ENCODE data around the gene SPTBN4.
"Not testable (repeated sequence)": the region's sequence is repeated elsewhere in the genome, so short reads cannot be mapped to it uniquely, and the experiment has no call there.

The SPTBN4 gene

DNA sequence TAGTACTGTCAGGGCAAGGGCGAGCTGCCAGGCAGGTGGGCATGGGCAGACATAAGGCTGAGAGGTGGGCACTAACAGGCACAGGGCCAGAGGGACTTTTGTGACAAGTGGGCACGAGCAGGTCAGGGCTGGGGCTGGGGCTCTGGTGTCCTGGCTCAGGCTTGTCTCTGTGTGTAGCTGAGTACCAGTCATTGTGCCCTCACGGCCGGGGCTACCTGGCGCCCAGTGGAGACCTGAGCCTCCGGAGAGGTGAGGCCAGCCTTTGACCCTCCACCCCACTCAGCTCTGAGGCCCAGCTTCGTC lies 155.9 kb downstream of the SPTBN4 start:
- Histone ChIP-seq H3K4me3 (ENCODE audit: low read length, poor library complexity, severe bottlenecking) (no peak overlapping the region), H3K79me2 (ENCODE audit: insufficient read depth, low read length) (no peaks in the 10 kb centered on the region), H3K9me3 (ENCODE audit: insufficient read depth, low read depth, low read length) (no peaks in the 10 kb centered on the region), H3K4me1 (ENCODE audit: insufficient read depth, low read length, poor library complexity, severe bottlenecking) (no peaks in the 10 kb centered on the region), H3K27me3 (ENCODE audit: insufficient read depth, low read length, poor library complexity, severe bottlenecking) (no peaks in the 10 kb centered on the region), H3K36me3 (ENCODE audit: insufficient read depth, low read length) (peaks cover 8% of the 10 kb centered on the region; the same call in 1 of the 2 replicates), H3K9me2 (replicated peaks; ENCODE audit: low read depth, low read length) (no peaks in the 10 kb centered on the region), H3K4me2 (ENCODE audit: low read depth, low read length, poor library complexity, severe bottlenecking) (no peak overlapping the region), H2AFZ (ENCODE audit: low read length) (no peak overlapping the region), H3F3A (ENCODE audit: low read depth) (no peaks in the 10 kb centered on the region), H3K9ac (ENCODE audit: low read depth, low read length, poor library complexity, severe bottlenecking) (no peak overlapping the region), H4K20me1 (ENCODE audit: insufficient read depth, low read length, poor library complexity, severe bottlenecking) (no peaks in the 10 kb centered on the region)
- TF ChIP-seq, protein P1, sequence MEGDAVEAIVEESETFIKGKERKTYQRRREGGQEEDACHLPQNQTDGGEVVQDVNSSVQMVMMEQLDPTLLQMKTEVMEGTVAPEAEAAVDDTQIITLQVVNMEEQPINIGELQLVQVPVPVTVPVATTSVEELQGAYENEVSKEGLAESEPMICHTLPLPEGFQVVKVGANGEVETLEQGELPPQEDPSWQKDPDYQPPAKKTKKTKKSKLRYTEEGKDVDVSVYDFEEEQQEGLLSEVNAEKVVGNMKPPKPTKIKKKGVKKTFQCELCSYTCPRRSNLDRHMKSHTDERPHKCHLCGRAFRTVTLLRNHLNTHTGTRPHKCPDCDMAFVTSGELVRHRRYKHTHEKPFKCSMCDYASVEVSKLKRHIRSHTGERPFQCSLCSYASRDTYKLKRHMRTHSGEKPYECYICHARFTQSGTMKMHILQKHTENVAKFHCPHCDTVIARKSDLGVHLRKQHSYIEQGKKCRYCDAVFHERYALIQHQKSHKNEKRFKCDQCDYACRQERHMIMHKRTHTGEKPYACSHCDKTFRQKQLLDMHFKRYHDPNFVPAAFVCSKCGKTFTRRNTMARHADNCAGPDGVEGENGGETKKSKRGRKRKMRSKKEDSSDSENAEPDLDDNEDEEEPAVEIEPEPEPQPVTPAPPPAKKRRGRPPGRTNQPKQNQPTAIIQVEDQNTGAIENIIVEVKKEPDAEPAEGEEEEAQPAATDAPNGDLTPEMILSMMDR (conservative IDR thresholded peaks at IDR 0.05; ENCODE audit: low read length): no peak

DNA sequence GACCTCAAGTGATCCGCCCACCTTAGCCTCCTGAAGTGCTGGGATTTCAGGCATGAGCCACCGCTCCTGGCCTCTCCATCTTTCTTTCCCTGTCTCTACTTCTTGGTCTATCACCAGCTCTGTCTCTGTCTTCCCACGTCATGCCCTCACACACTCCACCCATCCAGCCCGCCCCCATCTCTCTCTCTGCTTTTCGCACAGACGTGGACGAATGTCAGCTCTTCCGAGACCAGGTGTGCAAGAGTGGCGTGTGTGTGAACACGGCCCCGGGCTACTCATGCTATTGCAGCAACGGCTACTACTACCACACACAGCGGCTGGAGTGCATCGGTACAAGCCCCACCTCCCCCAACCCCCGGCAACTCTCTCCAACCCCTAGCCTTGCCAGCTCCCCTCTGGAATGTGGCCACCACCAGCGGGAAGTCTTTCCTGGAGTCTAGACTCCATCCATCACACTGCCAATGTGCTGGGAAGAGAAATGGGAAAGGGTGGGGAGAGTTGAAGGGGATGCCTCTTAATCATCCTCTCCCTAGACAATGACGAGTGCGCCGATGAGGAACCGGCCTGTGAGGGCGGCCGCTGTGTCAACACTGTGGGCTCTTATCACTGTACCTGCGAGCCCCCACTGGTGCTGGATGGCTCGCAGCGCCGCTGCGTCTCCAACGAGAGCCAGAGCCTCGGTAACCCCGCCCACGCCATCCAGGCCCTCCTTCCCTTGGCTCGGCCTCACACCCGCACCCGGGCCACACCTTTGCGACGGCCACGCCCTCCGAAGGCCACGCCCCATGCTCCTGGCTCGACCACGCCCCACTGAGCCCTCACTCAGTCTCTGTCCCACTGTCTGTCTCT lies 156.8 kb downstream of the SPTBN4 start:
- no peaks in the 10 kb centered on the region for H3K27me3 ChIP-seq (ENCODE audit: insufficient read depth, low read length, poor library complexity, severe bottlenecking)
- H3K4me3 ChIP-seq (ENCODE audit: low read length, poor library complexity, severe bottlenecking): no peak overlapping the region
- H2AFZ ChIP-seq (ENCODE audit: low read length): no peak overlapping the region
- H3F3A ChIP-seq (ENCODE audit: low read depth): no peaks in the 10 kb centered on the region
- H3K4me1 ChIP-seq (ENCODE audit: insufficient read depth, low read length, poor library complexity, severe bottlenecking): no peaks in the 10 kb centered on the region
- peaks cover 8% of the 10 kb centered on the region; the same call in 1 of the 2 replicates for H3K36me3 ChIP-seq (ENCODE audit: insufficient read depth, low read length)
- H3K79me2 ChIP-seq (ENCODE audit: insufficient read depth, low read length): no peaks in the 10 kb centered on the region
- no peak overlapping the region for H3K4me2 ChIP-seq (ENCODE audit: low read depth, low read length, poor library complexity, severe bottlenecking)
- no peak overlapping the region for H3K9ac ChIP-seq (ENCODE audit: low read depth, low read length, poor library complexity, severe bottlenecking)
- H4K20me1 ChIP-seq (ENCODE audit: insufficient read depth, low read length, poor library complexity, severe bottlenecking): no peaks in the 10 kb centered on the region
- no peaks in the 10 kb centered on the region for H3K9me2 ChIP-seq (replicated peaks; ENCODE audit: low read depth, low read length)
- TF ChIP-seq EZH2phosphoT487 (IDR thresholded peaks at IDR 0.05; ENCODE audit: borderline replicate concordance): no peak
- TF ChIP-seq, protein P1 (conservative IDR thresholded peaks at IDR 0.05; ENCODE audit: low read length): no peak
- H3K9me3 ChIP-seq (ENCODE audit: insufficient read depth, low read depth, low read length): no peaks in the 10 kb centered on the region

DNA sequence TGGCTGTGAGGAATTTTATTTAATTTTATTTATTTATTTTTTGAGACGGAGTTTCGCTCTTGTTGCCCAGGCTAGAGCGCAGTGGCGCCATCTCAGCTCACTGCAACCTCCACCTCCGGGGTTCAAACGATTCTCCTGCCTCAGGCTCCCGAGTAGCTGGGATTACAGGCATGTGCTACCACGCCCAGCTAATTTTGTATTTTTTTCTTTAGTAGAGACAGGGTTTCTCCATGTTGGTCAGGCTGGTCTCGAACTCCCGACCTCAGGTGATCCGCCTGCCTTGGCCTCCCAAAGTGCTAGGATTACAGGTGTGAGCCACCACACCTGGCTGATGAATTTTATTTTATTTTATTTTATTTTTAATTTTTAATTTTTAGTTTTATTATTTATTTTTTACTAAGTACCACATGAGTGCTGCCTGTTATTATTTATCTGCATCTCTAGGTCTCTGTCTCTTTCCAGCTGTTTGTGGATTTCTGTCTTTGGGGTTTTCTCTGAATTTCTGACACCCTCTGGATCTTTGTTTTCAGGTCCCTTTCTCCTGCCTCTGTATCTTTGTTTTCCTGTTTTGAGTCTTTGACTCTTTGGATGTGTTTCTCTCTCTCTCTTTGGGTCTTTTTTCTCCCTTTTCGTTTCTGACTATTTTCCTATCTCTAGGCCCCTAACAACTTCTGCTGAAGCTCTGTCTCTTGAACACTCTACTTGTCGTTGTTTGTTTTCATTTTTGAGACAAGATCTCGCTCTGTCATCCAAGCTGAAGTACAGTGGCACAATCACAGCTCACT lies 157.8 kb downstream of the SPTBN4 start:
- H3K9me2 ChIP-seq (replicated peaks; ENCODE audit: low read depth, low read length); H3F3A ChIP-seq (ENCODE audit: low read depth); H3K27me3 ChIP-seq (ENCODE audit: insufficient read depth, low read length, poor library complexity, severe bottlenecking); H2AFZ ChIP-seq (ENCODE audit: low read length); H4K20me1 ChIP-seq (ENCODE audit: insufficient read depth, low read length, poor library complexity, severe bottlenecking); H3K4me3 ChIP-seq (ENCODE audit: low read length, poor library complexity, severe bottlenecking); H3K9me3 ChIP-seq (ENCODE audit: insufficient read depth, low read depth, low read length); H3K4me2 ChIP-seq (ENCODE audit: low read depth, low read length, poor library complexity, severe bottlenecking); H3K36me3 ChIP-seq (ENCODE audit: insufficient read depth, low read length); H3K9ac ChIP-seq (ENCODE audit: low read depth, low read length, poor library complexity, severe bottlenecking); H3K79me2 ChIP-seq (ENCODE audit: insufficient read depth, low read length); H3K4me1 ChIP-seq (ENCODE audit: insufficient read depth, low read length, poor library complexity, severe bottlenecking): not testable (repeated sequence)

All from Loucy (cell line).